HEK293T (cell line): ENCODE measurements around the gene ZDHHC11.
"Not testable (repeated sequence)": the region's sequence is repeated elsewhere in the genome, so short reads cannot be mapped to it uniquely, and the experiment has no call there.

ENCODE experiments used
- CTCF ChIA-PET: fragments of 350-600 bp; formaldehyde crosslinking; extraction: SDS; loops from one replicate; lab custom pipeline; 2021; ENCODE audit warnings: antibody characterized with exemption, inconsistent platforms; lab: Yijun Ruan, JAX
- POLR2A ChIA-PET: fragments of 350-600 bp; formaldehyde crosslinking; extraction: SDS; loops from one replicate; lab custom pipeline; 2020; ENCODE audit warnings: antibody characterized with exemption, inconsistent platforms; lab: Yijun Ruan, JAX
- DNase-seq: peaks from one replicate; pipeline ENCODE4 v3.0.0; 2012; ENCODE audit warnings: mixed read lengths; ENCODE audit errors: extremely low spot score

ZDHHC11 gene

DNA sequence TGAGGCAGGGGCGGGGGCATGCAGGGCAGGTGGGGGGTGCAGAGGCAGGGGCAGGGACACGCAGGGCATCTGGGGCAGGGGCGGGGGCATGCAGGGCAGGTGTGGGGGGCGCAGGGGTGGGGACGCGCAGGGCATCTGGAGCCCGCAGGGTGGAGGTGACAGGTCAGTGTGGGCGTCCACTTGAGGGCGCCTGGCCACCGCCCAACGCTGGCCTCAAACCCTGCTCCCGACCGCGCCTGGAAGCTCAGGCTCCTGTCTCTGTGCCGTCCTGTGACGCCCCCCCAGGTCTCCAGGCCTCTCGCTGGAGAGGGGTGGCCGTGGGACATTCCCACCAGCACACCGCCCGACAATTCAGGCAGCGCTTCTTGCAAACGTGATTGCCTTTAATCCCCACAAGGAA is 6.9 kb downstream of the ZDHHC11 start:
- CTCF ChIA-PET, POLR2A ChIA-PET: not testable (repeated sequence)

DNA sequence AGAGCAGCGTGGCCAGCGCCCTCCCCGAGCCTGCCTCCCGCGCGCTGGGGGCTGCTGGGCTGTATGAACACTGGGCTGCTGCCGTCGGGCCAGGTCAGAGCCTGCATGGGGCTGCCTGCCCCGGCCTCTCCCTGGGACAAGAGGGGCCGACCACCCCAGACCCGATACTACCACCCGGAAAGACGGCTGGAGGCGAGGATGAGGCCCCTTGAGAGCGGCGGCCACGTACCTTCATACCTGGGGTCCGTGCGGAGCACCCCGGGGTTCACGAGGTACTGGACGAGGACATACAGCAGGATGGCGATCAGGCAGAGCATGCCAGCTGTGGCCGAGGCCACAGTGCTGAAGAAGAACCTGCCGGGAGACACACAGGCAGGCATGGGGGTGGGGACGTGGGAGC is 7.4 kb downstream of the ZDHHC11 start:
- CTCF ChIA-PET = not testable (repeated sequence)

More for the DNA sequence above, 6.9 kb downstream of the ZDHHC11 start:
- DNase-seq = not testable (repeated sequence)

DNA sequence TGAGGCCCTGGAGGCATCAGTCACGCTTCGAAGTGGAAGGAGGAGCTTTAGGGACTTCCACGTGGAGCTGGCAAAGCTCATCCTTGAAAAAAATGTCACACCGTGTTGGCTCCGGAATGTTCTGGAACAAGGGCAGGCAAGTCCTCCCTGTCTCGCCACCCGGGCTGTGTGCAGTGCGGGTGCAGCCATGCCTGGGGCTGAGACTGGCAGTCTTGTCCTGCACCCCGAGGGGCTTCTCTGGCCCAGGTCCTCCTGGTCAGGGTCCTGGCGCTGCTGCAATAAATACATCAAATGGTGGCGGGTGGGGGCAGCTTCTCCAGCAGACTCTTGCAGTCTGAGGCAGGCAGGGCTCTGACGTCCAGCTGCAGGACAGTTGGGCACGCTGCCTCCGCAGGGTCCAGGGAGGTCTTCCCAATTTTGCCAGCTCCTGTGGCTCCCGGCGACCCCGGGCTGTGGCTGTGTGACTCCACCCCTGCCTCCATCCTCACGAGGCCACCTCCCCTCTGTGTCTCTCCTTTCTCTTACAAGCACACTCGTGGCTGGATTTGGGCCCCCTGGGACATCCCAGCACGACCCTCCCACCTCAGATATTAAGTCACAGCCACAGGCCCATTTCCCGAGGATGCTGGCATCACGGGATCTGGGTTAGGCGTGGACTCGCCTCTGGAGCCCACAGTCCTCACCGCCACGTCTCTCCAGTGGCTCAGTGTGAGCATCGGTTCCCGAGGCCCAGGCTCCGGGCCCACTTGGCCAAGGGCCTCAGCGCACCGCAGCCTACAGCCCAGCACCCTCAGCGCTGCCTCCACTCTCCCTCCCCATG is 8.2 kb downstream of the ZDHHC11 start:
- POLR2A ChIA-PET, DNase-seq, CTCF ChIA-PET: not testable (repeated sequence)

More for the DNA sequence above, 7.4 kb downstream of the ZDHHC11 start:
- POLR2A ChIA-PET, DNase-seq: not testable (repeated sequence)

DNA sequence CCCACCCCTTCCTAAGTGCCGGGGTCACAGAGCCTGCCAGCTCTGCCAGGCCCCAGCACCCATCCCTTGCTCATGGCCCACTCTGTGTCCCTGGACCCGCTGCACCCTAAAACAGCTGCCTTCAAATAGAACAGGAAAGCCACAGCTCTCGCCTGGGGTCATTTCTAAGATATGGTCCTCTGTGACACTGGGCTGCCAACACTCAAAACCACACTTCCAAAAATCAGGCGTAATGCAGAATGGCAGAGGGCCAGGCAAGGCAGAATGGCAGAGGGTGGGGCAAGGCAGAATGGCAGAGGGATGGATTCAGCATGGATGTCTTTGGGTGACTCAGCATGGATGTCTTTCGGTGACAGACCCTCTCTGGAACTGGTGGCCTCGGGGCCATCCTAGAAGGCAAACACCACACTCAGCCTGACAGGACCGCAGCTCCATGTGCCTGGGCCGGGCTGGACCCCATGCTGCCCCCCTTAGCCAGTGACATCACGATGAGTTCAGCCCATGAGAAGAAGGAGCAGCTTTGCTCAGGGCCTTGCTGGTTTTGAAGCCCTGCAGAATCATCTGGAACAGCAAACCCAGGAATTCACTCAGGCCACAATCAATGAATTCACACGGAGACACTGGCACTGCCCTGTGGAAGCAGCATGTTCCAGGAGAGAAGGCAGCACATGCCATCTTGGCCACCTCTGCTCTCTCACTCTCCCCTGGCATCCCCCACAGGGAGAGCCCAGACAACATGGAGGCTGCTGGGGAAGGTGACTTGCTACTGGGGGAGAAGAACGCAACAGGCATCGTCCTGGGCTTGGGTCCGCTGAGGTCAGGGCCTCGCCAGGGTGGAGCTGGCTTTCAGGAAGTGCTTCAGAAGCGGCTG is 9.0 kb downstream of the ZDHHC11 start:
- CTCF ChIA-PET, DNase-seq, POLR2A ChIA-PET: not testable (repeated sequence)

DNA sequence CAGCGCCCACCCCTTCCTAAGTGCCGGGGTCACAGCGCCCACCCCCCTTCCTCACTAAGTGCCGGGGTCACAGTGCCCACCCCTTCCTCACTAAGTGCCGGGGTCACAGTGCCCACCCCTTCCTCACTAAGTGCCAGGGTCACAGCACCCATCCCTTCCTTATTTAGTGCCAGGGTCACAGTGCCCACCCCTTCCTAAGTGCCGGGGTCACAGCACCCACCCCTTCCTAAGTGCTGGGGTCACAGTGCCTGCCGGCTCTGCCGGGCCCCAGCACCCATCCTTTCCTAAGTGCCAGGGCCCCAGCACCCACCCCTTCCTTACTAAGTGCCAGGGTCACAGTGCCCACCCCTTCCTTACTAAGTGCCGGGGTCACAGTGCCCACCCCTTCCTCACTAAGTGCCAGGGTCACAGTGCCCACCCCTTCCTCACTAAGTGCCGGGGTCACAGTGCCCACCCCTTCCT is 9.8 kb downstream of the ZDHHC11 start:
- CTCF ChIA-PET, POLR2A ChIA-PET, DNase-seq: not testable (repeated sequence)

DNA sequence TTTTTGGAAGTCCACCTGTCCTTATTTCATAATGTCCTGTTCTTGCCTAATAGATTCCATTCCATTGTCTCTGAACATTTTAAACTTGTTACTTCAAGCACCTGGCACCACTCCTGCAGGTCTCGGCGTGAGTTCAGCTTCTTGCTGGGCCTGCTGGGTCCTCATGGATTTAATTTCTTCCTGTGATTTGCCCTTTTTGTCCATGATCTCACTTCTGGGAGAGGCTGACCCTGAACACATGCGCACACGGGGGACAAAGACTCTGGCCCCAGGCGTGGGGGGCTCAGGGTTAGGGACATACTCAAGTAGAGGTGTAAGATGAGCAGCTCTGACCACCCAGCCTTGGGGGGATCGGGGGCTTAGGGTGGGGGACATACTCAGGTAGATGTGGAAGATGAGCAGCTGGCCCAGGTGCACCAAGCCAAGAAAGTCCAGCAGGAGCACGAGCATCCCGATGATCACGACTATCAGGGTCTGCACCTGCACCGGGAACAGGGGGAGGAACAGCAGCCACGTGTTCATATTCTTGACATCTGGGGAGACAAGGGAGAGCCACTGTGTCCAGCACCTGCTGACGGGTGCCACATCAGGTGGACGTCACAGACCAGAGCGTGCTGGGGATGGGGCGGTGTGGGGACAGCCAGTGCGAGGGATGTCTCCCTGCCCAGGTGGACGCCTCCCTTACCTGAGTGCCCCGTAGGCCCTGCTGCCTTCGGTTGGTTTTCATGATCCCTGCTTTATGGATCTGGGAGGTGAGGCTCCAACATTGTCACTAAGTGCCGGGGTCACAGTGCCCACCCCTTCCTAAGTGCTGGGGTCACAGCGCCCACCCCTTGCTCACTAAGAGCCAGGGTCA is 10.4 kb downstream of the ZDHHC11 start:
- CTCF ChIA-PET, POLR2A ChIA-PET, DNase-seq: not testable (repeated sequence)

DNA sequence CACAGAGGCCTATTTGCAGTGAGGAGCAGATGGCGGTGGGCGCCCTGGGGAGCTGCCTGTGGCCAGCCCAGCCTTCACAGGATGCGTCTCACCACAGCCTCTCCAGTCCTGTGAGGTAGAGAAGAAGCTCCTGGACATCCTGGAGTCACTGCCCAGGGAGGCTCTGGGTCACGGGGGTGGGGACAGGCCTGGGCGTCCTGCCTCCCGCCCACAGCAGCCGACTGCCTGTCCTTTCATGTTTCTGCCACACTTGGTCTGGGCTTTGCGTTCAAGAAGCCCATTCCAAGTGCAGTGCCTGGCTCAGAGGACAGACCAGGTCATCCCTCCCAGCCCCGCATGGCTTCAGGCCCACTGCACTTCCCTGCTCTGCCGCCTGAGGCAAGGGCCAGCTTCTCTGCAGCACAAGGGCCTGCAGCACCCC is 12.3 kb downstream of the ZDHHC11 start:
- POLR2A ChIA-PET, DNase-seq, CTCF ChIA-PET: not testable (repeated sequence)

DNA sequence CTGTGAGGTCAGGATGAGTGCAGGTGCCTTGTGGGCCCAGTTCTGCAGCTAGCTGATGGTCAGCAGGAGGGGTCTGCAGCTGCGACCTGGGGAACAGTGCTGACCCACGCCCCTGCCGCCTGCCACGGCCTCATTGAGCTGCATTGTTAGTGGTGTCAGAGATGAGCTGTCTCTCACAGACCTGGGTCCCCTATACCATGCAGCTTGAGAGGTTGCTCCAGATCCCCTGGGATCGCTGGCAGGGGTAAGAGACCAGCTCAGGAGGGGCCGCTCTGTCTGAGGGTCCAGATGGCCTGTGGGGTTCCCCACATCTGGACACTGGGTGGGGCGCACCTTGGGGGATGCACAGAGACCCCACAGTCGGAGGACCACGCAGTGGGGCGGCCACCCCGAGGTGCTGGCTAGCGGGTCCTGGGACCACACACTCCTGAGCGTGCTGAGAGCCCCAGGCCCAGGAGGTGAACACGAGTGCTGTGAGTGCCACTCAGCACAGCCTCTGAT is 13.1 kb downstream of the ZDHHC11 start:
- DNase-seq, POLR2A ChIA-PET: not testable (repeated sequence)
- CTCF ChIA-PET = interaction anchor here (0.6 kb wide), 1 partner anchor 50 kb away, joined by 3 read pairs; no protein-coding TSS in a partner anchor

DNA sequence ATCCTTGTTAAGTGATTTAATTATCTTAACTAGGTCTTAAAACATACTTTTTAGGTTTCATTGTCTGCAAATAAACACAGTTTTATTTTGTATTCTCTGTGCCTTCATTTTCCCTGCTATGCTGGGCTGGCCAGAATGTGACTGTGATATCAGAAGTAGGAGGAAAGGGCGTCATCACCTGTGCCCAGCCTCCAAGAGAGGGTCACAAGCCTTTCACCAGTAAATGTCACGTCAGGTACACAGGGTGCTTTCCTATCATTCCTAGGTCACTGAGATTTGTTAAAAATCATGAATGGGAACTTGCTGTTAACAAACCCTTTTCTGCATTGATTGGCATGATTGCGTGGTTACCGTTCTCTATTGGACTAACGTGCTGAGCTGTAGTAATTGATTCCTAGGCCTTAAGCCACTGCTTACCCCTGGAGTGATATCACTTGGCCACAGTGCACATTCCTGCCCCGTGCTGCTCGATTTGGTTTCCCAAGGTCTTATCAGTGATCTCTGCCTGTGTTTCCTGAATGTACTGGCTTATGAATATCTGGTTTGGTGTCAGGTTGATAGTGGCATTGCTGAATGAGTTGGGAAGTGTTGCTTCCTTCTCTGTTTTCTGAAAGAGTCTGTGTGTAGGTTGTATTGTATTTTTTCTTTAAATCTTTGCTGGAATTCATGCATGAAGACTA is 14.7 kb downstream of the ZDHHC11 start:
- DNase-seq, POLR2A ChIA-PET, CTCF ChIA-PET: not testable (repeated sequence)

DNA sequence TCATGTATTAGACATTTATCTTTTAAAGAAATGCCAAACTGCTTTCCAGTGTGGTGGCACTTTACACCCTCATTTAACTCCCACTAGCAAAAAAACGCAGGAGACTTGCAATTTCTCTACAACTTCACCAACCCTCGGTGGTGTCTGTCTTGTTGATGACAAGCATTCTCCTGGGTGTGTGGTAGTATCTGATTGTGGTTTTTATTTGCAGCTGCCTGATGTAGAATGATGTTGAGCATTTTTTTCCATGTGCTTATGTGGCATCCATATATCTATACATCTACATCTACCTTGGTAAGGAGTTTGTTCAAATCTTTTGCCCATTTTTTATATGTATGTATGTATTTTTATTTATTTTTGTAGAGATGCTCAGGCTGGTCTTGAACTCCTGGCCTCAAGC is 16.8 kb downstream of the ZDHHC11 start:
- POLR2A ChIA-PET, CTCF ChIA-PET, DNase-seq: not testable (repeated sequence)

DNA sequence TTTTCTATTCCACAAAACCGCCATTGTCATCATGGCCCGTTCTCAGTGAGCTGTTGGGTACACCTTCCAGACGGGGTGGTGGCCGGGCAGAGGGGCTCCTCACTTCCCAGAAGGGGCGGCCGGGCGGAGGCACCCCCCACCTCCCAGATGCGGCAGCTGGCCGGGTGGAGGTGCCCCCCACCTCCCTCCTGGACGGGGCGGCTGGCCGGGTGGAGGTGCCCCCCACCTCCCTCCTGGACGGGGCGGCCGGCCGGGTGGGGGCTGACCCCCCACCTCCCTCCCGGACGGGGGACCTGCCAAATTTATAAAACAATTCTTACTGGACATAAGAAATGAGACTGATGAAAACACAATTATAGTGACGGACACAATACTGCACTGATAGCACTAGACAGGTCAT is 22.6 kb downstream of the ZDHHC11 start:
- CTCF ChIA-PET, DNase-seq, POLR2A ChIA-PET: not testable (repeated sequence)

DNA sequence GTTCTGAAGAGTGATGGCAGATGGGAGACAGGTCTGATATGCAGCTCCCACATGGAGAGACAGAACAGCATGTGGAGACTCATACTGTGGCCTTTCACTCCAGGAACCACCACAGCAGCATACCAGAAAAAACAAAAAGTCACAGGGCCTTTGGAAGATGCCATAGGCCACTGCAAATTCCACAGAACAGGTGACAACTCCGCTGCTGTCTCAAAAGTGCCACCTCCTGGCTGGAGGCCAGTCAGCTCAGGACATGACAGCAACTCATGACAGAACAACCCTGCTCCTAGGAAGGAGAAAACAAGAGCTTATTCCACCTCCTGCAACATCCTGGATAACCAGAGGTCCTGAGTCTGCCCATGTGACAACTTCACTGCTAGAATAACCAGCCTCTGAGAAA is 25.2 kb downstream of the ZDHHC11 start:
- POLR2A ChIA-PET, CTCF ChIA-PET, DNase-seq: not testable (repeated sequence)
